OCI-LY1 (cell line): ENCODE results near the gene ABL2.

Source experiments
- EZH2 ChIP-seq: fragments of 200-600 bp; sonication (generic), shearing (Covaris generic); IDR thresholded peaks from 2 replicates; pipeline ENCODE4 v1.8.0; 2017; ENCODE audit warnings: borderline replicate concordance, mixed run types, mild to moderate bottlenecking, antibody characterized with exemption, low read length, moderate library complexity, mixed read lengths
- TF ChIP-seq, protein P1 (sequence below): fragments of 200-600 bp; sonication (generic), shearing (Covaris generic); IDR thresholded peaks from 2 replicates; pipeline ENCODE4 v1.5.1; 2017; ENCODE audit warnings: mild to moderate bottlenecking, antibody characterized with exemption, low read length, moderate library complexity, mixed read lengths

DNA sequence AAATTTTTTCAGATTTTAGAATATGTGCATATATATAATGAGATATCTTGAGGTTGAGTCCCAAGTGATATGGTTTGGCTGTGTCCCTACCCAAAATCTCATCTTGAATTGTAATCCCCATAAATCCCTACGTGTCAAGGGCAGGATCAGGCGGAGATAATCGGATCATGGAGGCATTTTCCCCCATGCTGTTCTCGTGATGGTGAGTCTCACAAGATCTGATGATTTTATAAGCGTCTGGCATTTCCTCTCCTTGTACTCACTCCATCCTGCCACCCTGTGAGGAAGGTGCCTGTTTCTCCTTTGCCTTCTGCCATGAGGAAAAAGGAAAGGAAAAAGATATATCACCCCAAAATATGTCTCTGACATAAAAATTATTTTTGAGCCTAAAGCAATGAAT is 83.0 kb downstream of the ABL2 start:
- TF ChIP-seq EZH2: no peak
- TF ChIP-seq, protein P1, sequence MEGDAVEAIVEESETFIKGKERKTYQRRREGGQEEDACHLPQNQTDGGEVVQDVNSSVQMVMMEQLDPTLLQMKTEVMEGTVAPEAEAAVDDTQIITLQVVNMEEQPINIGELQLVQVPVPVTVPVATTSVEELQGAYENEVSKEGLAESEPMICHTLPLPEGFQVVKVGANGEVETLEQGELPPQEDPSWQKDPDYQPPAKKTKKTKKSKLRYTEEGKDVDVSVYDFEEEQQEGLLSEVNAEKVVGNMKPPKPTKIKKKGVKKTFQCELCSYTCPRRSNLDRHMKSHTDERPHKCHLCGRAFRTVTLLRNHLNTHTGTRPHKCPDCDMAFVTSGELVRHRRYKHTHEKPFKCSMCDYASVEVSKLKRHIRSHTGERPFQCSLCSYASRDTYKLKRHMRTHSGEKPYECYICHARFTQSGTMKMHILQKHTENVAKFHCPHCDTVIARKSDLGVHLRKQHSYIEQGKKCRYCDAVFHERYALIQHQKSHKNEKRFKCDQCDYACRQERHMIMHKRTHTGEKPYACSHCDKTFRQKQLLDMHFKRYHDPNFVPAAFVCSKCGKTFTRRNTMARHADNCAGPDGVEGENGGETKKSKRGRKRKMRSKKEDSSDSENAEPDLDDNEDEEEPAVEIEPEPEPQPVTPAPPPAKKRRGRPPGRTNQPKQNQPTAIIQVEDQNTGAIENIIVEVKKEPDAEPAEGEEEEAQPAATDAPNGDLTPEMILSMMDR: no peak
